Measurements from ENCODE around the gene SELP. TPM values are rescaled to one million over a fixed set of nuclear protein-coding genes. Genes with fewer than 3 reads are reported as not detected.

Gene SELP
- total RNA-seq, 1 experiment from 2014 or later = not detected

GRCh38 chr1:169590932-169591331 is 39.0 kb downstream of the SELP start:
- WGBS (ENCODE audit: extremely low coverage, insufficient read length, low lambda C conversion rate) = no CpG with 5 or more reads among the region's 5 CpGs
- H3K27me3 Mint-ChIP-seq (ENCODE audit: low read depth) = peaks cover 14% of the 10 kb centered on the region

More at GRCh38 chr1:169590932-169591331, 39.0 kb downstream of the SELP start:
- Histone ChIP-seq H2BK120ac (ENCODE audit: low read depth, low read length, poor library complexity, severe bottlenecking) (no peak overlapping the region), H2BK20ac (ENCODE audit: low read depth, low read length, poor library complexity, severe bottlenecking) (no peak overlapping the region), H3K9me3 (ENCODE audit: control insufficient read depth, low read depth, low read length) (no peaks in the 10 kb centered on the region), H3K79me2 (ENCODE audit: insufficient read depth, low read length) (no peaks in the 10 kb centered on the region), H2AFZ (ENCODE audit: low read length) (no peak overlapping the region), H2BK12ac (ENCODE audit: insufficient read length, low read depth, low read length) (no peak overlapping the region), H3K23ac (ENCODE audit: insufficient read length, low read depth, low read length) (no peak overlapping the region), H2AK5ac (ENCODE audit: insufficient read length, low read length) (no peak overlapping the region), H4K91ac (ENCODE audit: insufficient read length, low read depth, low read length) (no peak overlapping the region), H3K56ac (ENCODE audit: insufficient read length, low read depth, low read length) (no peak overlapping the region), H3K4ac (ENCODE audit: low read depth, low read length) (no peak overlapping the region), H4K5ac (ENCODE audit: insufficient read length, low read depth, low read length) (no peak overlapping the region), H4K20me1 (ENCODE audit: control insufficient read depth, insufficient read depth, insufficient read length) (no peaks in the 10 kb centered on the region), H3K9ac (ENCODE audit: extremely low read depth, insufficient read length, low read length) (no peak overlapping the region), H3K27me3 (ENCODE audit: insufficient read depth, low read length) (no peaks in the 10 kb centered on the region; the same call in 1 of the 2 replicates), H3T11ph (ENCODE audit: low read length) (no peak overlapping the region), H3K14ac (ENCODE audit: insufficient read depth, low read length) (no peak overlapping the region), H3K27ac (ENCODE audit: insufficient read length, low read depth, low read length) (no peak overlapping the region), H2BK15ac (ENCODE audit: low read depth, low read length) (no peak overlapping the region), H3K18ac (ENCODE audit: insufficient read length, low read depth, low read length) (no peak overlapping the region), H2BK5ac (ENCODE audit: insufficient read length, low read length) (no peak overlapping the region), H3K23me2 (ENCODE audit: insufficient read length, low read depth, low read length, poor library complexity, severe bottlenecking) (no peaks in the 10 kb centered on the region), H3K79me1 (ENCODE audit: insufficient read depth, low read depth, low read length, poor library complexity, severe bottlenecking) (no peaks in the 10 kb centered on the region), H4K8ac (replicated peaks; ENCODE audit: insufficient read length, low read depth, low read length) (no peak overlapping the region), H3K4me1 (ENCODE audit: insufficient read depth, low read length) (no peaks in the 10 kb centered on the region), H3K4me2 (ENCODE audit: insufficient read depth, insufficient read length, low read length) (no peak overlapping the region)
- Mint-ChIP-seq H3K4me3 (no peak overlapping the region), H3K36me3 (ENCODE audit: insufficient read depth in 1 of 3, low read depth in 3 of 3) (no peaks in the 10 kb centered on the region), H3K4me1 (peaks cover 7% of the 10 kb centered on the region in 2 experiments; a peak in 2 of 4 replicates), H3K9me3 (no peaks in the 10 kb centered on the region), H3K27ac (no peak overlapping the region)
- no peak for TF ChIP-seq CTCF (conservative IDR thresholded peaks at IDR 0.05)
- DNase-seq = no peak

Measured in H9 (cell line).